GM21723 (cell line): ENCODE results near the gene RRP12.

ENCODE experiments used
- ATAC-seq: cut with Tn5 transposase; IDR thresholded peaks from one replicate; pipeline ENCODE4 v1.9.1; 2021; ENCODE audit warnings: mild to moderate bottlenecking, moderate library complexity; ENCODE audit not compliant: unreplicated experiment

The RRP12 gene

GRCh38 chr10:97336446-97336845 is 64.7 kb downstream of the RRP12 start:
- ATAC-seq, result no peak

DNA sequence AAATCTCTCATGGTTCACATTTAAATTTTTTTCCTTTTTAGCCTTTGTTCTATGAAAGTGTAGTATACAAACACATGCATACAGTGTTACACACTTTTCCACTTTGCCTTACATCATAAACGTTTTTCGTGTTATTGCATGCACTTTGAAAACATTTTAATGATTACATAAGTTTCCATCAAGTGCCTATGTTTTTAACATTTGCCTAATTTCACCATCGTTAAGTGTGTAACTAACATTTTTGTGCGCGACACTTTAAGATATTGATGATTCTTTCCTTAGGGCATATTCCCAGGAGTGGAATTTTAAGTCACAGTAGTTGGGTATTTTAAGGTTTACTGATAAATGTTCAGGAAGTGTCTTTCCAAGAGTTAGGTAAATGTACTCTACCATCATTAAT is 65.1 kb downstream of the RRP12 start:
- no peak for ATAC-seq

- ATAC-seq, result no peak
These were observed 65.9 kb downstream of the RRP12 start for GRCh38 chr10:97335188-97335619.

GRCh38 chr10:97334370-97335175 is 66.6 kb downstream of the RRP12 start, which contains the start of gene FRAT2:
TSS of gene FRAT2 (minus strand) at chr10:97334729. CDS start at chr10:97334572, 157 bp downstream.
- ATAC-seq, result peak; percentile 85

GRCh38 chr10:97333601-97334369 is 67.4 kb downstream of the RRP12 start:
- ATAC-seq, result peak; percentile 32

DNA sequence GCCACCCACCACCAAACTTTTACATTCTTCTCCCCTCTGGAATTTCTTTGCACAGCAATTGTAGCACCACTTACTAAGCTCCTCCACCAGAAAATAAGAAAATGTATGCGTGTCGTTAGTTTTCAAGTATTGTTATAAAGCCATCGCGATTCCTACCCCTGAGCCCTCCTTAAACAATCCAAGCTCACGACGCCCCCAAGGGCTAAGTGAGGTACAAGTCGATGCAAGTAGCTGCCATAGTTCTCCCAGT is 67.9 kb downstream of the RRP12 start:
- ATAC-seq, result peak; percentile 2

- ATAC-seq, result no peak
These were observed 68.4 kb downstream of the RRP12 start for GRCh38 chr10:97332591-97333350.

- ATAC-seq, result no peak
These were observed 69.9 kb downstream of the RRP12 start for GRCh38 chr10:97331153-97331703.

DNA sequence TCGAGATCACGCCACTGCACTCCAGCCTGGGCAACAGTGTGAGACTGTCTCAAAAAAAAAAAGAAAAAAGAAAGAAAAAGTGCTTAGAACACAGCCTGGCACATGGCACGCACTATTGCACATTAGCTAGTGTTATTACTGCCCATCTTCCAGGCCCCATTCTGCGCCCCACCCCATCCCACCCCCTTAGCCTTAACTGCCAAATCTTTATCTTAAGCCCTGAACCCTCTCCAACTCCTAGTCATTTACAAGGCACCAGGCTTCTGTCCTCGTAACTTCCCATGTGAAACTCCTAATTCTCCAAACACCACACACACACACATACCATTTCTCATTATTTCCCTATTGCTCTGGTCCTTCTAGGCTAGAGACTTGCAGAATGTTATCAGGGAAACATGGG is 71.4 kb downstream of the RRP12 start:
- ATAC-seq, result no peak

DNA sequence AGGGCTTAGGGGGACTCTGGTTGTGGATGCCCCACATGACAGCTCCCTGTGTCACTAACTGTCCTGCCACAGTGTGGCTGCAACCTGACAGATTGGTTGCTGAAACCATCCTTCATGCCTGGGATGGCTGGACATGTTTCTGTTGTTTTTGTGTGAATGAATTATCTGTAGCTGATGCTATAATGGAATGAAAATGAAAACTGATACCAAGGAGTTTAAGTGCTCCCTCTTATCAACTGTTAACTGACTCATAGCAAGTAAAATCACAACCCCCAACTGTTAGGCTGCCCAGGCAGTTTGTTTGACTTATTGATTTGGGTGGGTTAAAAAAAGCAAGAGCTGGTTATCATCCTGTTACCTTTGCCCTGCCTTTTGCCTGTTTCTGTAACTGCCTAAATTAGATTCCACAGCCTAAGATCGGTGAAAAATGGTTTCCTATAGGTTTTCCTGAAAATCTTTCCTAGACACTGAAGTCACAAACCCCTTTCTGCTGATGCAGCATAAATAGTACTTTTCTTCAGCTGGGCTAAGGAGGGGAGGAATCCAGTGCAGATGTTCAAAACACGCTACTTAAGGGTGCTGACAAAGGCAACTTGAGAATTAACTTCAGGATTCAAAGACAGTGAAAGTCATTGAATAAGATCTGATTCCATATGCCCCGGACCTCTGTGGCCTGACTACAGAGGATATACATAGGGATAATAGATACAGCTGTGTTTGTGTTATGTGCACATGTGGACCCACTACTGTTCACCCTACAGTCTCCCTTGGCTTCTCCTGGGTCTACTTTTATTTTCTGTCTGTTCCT is 72.3 kb downstream of the RRP12 start:
- ATAC-seq, result no peak

GRCh38 chr10:97327348-97328294 is 73.5 kb downstream of the RRP12 start:
- ATAC-seq, result no peak

DNA sequence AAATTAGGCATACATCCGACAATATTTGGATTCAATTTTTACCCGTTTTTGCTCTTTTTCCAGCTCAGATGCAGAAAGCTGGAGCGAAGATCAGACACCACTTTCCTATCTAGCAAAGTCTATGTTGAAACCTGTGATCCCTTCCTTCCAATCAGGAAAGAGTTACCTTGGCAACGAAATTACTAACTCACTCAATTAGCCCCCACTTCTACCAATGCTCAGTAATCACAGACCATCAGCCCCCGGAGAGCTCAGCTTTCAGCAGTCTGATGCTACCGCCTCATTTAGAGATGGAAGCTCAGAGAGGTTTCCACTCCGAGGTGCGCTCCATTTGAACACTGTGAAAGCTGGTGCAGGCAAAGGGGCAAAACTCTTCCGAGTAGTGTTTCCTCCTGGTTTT is 75.4 kb downstream of the RRP12 start:
- ATAC-seq, result no peak

DNA sequence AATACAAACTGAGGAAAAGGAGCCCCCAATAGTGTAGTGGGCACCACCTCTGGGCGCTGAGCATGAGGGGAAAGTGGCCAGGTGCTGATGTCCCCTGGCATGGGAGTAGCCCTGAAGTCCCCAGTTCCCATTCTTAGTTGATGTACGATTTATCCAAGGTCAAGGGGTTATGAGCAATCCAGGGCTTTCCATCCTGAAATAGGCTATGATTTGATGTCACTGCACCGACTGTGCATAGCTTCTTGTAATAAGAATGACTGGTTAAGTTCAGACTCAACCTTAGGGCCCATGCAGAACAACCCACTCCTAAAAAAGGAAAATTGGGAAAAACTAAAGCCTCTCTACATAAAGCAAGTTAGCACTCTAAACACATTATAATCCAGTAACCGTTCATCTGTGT is 77.6 kb downstream of the RRP12 start:
- no peak for ATAC-seq

DNA sequence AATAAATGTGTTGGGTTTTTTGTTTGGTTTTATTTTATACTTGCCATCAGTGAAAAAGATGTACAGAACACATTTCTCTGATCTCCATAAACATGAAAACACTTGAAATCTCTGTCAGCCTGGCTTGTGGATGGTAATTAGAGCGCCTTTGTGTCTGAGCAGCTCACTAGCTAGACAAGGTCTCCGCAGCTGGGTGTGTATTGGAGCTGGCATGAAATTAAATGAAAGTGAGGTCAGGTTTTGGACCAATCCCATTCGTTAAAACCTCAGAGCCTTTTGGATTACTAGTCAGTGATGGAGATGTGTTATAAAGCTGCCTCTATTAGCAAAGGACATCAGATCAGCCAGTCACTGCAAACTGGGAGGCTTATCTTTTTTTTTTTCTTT is 79.3 kb downstream of the RRP12 start:
- no peak for ATAC-seq

- ATAC-seq, result no peak
These were observed 79.9 kb downstream of the RRP12 start for GRCh38 chr10:97321032-97321803.

- ATAC-seq, result no peak
These were observed 80.6 kb downstream of the RRP12 start for GRCh38 chr10:97320480-97321031.

GRCh38 chr10:97319671-97320479 is 81.3 kb downstream of the RRP12 start:
- peak; percentile 42 for ATAC-seq
